RWPE1 (cell line): ENCODE measurements around the gene LRTM2.
"Not testable (repeated sequence)": the region's sequence is repeated elsewhere in the genome, so short reads cannot be mapped to it uniquely, and the experiment has no call there.

Experiments
- CTCF ChIA-PET: fragments of 350-600 bp; sonication (Branson Sonifier 250); formaldehyde crosslinking; extraction: SDS; loops from one replicate; lab custom pipeline; 2021; lab: Yijun Ruan, JAX
- POLR2A ChIA-PET: fragments of 400-600 bp; formaldehyde crosslinking; extraction: SDS; loops from one replicate; lab custom pipeline; 2020; ENCODE audit warnings: antibody characterized with exemption; ENCODE audit not compliant: low non-redundant PET; lab: Yijun Ruan, JAX
- DNase-seq: peaks from one replicate; pipeline ENCODE4 v3.0.0; 2012; ENCODE audit warnings: low spot score
- H3K27ac ChIP-seq: fragments of 450-650 bp; 2 replicates; pipeline ENCODE4 v1.5.1; 2017
- TF ChIP-seq, protein P1 (sequence below): fragments of 450-650 bp; conservative IDR thresholded peaks from 2 replicates; pipeline ENCODE4 v1.5.1; 2017; ENCODE audit warnings: low read depth, mild to moderate bottlenecking

Gene LRTM2

DNA sequence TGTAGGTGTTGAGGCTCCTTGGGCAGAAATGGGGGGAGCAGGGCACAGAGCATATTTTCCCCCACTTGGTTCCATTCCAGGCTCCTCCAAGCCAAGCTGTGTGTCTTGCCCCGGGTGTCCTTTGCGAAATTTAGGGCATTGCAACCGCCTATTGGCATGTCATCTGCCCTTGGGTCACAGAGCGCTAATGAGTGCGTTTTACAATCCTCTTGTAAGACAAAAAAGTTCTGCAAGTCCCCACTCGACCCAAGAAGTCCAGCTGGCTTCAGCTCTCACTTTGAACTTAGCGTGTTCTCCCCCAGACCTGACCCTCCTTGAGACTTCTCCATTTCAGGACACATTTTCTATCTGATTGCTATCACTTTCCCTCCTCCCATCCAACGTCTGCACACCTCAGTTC is 6.1 kb upstream of the LRTM2 start:
- DNase-seq: no peak
- POLR2A ChIA-PET: no interaction called here

DNA sequence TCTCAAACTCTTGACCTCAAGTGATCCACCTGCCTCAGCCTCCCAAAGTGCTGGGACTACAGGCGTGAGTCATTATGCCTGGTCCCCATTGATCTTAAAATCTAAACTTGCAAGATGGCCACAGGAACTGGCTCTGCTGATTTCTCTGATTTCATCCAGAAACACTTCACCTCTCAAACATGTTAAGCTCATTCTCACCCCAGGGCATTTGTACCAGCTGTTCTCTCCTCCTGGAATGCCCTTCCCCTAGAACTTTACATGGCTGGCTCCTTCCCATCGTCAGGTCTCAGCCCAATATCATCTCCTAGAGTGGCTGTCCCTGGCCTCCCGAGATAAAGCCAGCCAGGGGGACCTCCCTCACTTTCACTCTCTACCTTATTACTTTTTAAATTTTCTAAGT is 5.3 kb upstream of the LRTM2 start:
- ChIA-PET POLR2A (no interaction called here), CTCF (interaction anchor here (0.6 kb wide), 1 partner anchor 1205 kb away, joined by 4 read pairs; no protein-coding TSS in a partner anchor)
- DNase-seq: no peak
- TF ChIP-seq, protein P1, sequence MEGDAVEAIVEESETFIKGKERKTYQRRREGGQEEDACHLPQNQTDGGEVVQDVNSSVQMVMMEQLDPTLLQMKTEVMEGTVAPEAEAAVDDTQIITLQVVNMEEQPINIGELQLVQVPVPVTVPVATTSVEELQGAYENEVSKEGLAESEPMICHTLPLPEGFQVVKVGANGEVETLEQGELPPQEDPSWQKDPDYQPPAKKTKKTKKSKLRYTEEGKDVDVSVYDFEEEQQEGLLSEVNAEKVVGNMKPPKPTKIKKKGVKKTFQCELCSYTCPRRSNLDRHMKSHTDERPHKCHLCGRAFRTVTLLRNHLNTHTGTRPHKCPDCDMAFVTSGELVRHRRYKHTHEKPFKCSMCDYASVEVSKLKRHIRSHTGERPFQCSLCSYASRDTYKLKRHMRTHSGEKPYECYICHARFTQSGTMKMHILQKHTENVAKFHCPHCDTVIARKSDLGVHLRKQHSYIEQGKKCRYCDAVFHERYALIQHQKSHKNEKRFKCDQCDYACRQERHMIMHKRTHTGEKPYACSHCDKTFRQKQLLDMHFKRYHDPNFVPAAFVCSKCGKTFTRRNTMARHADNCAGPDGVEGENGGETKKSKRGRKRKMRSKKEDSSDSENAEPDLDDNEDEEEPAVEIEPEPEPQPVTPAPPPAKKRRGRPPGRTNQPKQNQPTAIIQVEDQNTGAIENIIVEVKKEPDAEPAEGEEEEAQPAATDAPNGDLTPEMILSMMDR: no peak
- no peak overlapping the region for H3K27ac ChIP-seq

More for the DNA sequence above, 6.1 kb upstream of the LRTM2 start:
- TF ChIP-seq, protein P1: no peak
- CTCF ChIA-PET: interaction anchor here (0.6 kb wide), 1 partner anchor 310 kb away, joined by 3 read pairs; no protein-coding TSS in a partner anchor
- H3K27ac ChIP-seq: no peak overlapping the region

DNA sequence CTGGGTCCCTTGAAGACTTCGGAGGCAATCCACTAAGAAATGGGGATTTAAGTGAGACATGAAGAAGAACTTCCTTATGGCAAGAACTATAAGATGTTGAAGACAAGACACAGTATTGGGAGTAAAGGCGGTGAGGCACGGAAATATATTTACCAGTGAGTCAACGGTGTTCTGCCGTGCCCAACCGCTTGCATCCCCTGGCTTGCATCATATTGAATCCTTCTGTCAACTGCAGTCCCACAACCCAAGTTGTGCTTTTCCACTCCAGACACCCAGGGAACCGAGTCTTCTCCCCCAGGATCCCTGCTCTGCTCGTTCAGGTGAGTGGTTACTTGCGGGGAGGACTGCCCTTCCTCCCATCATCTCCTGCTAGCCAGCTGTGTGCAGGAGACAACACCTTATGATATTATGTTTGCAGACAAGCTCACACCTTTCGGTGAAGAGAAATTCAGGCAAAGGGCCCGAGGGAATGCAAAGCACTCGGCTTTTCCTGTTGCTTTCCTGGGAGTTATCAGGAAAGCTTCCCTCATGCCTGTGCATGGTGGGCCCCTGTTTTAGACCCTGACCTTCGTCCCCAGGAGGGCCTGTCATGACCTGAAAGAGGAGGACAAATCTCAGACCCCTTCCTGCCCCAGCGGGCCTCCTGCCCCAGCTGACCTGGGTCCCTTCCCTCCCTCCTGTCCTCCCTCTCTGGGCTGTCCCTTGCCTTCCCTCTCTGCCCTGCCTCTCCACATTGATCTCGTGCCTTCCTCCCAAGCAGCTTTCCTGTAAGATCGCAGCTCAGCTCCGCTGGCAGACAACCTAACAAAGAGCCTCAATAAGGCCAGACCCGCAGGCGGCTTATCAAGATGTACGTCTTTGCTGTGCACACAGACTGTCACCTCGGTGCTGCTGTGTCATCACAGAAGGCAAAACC is 4.3 kb upstream of the LRTM2 start:
- no peak for DNase-seq
- H3K27ac ChIP-seq: no peak overlapping the region
- TF ChIP-seq, protein P1: no peak
- POLR2A ChIA-PET: no interaction called here
- CTCF ChIA-PET: interaction anchor here (0.5 kb wide), 1 partner anchor 85 kb away, joined by 7 read pairs; no protein-coding TSS in a partner anchor

DNA sequence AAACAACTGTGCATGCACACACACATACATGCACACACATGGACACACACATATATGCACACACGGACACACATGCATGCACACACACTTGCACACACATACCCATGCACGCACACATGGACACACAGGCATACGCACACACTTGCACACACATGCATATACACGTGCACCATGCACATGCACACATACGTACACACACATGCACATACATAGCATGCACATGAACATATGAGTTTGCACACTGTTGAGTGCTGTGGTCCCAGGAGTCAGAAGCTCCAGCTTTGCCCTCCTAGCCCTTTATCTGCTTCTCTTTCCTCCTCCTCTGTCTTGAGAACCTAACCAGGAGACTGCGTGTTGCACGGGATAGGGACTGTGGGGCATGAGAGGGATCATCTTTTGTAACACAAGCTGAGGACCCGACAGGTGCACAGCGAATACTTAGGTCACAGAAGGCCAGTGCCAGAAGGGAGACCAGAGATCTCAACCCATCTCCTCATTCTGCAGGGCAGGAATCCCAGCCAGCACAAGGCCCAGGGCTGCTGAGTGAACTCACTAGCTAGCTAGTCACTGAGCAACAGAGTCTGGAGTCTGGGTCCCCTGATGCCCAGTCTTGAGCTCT is 3.5 kb upstream of the LRTM2 start:
- ChIA-PET CTCF (interaction anchor here (0.5 kb wide), 1 partner anchor 84 kb away, joined by 7 read pairs; no protein-coding TSS in a partner anchor), POLR2A (no interaction called here)
- H3K27ac ChIP-seq: no peak overlapping the region
- no peak for DNase-seq
- TF ChIP-seq, protein P1: no peak

GRCh38 chr12:1817928-1818327 is 2.4 kb upstream of the LRTM2 start:
- H3K27ac ChIP-seq, CTCF ChIA-PET, DNase-seq, POLR2A ChIA-PET: not testable (repeated sequence)

GRCh38 chr12:1819050-1819449 is 1.3 kb upstream of the LRTM2 start:
- TF ChIP-seq, protein P1: no peak
- POLR2A ChIA-PET: no interaction called here
- DNase-seq: no peak
- CTCF ChIA-PET: no interaction called here
- no peak overlapping the region for H3K27ac ChIP-seq
